Neural progenitor cell (in vitro differentiated cells): ENCODE data around the gene NCOA6.

Source experiments
- CTCF ChIP-seq: fragments of 200-600 bp; sonication (generic); IDR thresholded peaks from 2 replicates; pipeline ENCODE4 v1.5.1; 2017; ENCODE audit warnings: antibody characterized with exemption, mild to moderate bottlenecking
- EZH2 ChIP-seq: fragments of 200-600 bp; sonication (generic); IDR thresholded peaks from 2 replicates; pipeline ENCODE4 v1.6.1; 2017; ENCODE audit warnings: antibody characterized with exemption, mild to moderate bottlenecking, moderate library complexity
- EZH2phosphoT487 ChIP-seq: fragments of 200-600 bp; sonication (generic); IDR thresholded peaks from 2 replicates; pipeline ENCODE4 v1.6.1; 2017; ENCODE audit warnings: antibody characterized with exemption

- no peak for TF ChIP-seq CTCF
- no peak for TF ChIP-seq EZH2
- TF ChIP-seq EZH2phosphoT487 = no peak
Measured at GRCh38 chr20:34815636-34816035, 9.8 kb downstream of the NCOA6 start.
